RWPE2 (cell line): ENCODE data around the gene ME2.
A peak's percentile ranks its signal among the peaks of the same experiment; 100 is the strongest.

Experiments
- ATAC-seq: fragments of 200-7000 bp; cut with Tn5 transposase; 3 replicates; pipeline ENCODE4 v1.9.1; 2021; ENCODE audit warnings: low read depth
- DNase-seq: peaks from one replicate; pipeline ENCODE4 v3.0.0-alpha.2; 2020; ENCODE audit warnings: low spot score
- H3K27ac ChIP-seq: fragments of 450-650 bp; 2 replicates; pipeline ENCODE4 v1.5.1; 2017; ENCODE audit warnings: mild to moderate bottlenecking; ENCODE audit not compliant: poor library complexity, severe bottlenecking
- H3K27me3 ChIP-seq: fragments of 250-450 bp; sonication (Bioruptor Pico); 2 replicates; pipeline ENCODE4 v1.5.1; 2021; ENCODE audit warnings: mild to moderate bottlenecking, moderate library complexity; ENCODE audit not compliant: insufficient read depth, poor library complexity, severe bottlenecking
- H3K36me3 ChIP-seq: fragments of 250-450 bp; sonication (Bioruptor Pico); 2 replicates; pipeline ENCODE4 v1.5.1; 2020; ENCODE audit warnings: low read depth, mild to moderate bottlenecking, moderate library complexity
- H3K4me1 ChIP-seq: fragments of 250-450 bp; sonication (Bioruptor Pico); 2 replicates; pipeline ENCODE4 v1.5.1; 2021; ENCODE audit warnings: mild to moderate bottlenecking, moderate library complexity; ENCODE audit not compliant: insufficient read depth, poor library complexity, severe bottlenecking
- H3K4me3 ChIP-seq: fragments of 250-450 bp; sonication (Bioruptor Pico); 2 replicates; pipeline ENCODE4 v1.5.1; 2021; ENCODE audit warnings: mild to moderate bottlenecking, moderate library complexity; ENCODE audit not compliant: severe bottlenecking
- H3K9me3 ChIP-seq: fragments of 250-450 bp; sonication (Bioruptor Pico); 2 replicates; pipeline ENCODE4 v1.5.1; 2021; ENCODE audit warnings: mild to moderate bottlenecking, moderate library complexity; ENCODE audit not compliant: severe bottlenecking
- TF ChIP-seq, protein P1 (sequence below): fragments of 450-650 bp; IDR thresholded peaks from one replicate; pipeline ENCODE4 v1.5.1; 2017; ENCODE audit warnings: mild to moderate bottlenecking, moderate library complexity; ENCODE audit not compliant: poor library complexity, severe bottlenecking

The ME2 gene

DNA sequence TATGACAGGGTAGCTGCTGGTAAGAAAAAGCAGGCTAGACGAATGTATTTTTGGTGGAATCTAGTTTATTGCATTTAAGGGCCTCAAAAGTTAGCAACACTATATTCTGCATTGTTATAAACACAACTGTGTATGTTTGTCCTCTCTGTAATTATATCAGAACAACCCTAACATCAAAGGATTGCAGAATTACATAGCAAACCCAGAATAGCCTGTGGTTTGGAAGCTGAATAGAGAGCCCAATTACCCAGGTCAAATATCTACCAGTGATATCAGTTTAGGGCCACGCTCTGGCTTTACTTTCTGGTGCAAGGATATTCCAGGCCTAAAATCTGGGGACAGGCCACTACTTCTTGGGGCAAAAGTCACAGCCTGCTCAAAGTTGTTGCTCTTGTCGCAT lies 34.0 kb upstream of the ME2 start:
- ATAC-seq = no peak
- Histone ChIP-seq H3K9me3 (no peaks in the 10 kb centered on the region), H3K36me3 (no peaks in the 10 kb centered on the region), H3K27me3 (no peaks in the 10 kb centered on the region), H3K4me3 (no peak overlapping the region), H3K4me1 (no peaks in the 10 kb centered on the region), H3K27ac (no peak overlapping the region)
- DNase-seq = no peak
- TF ChIP-seq, protein P1, sequence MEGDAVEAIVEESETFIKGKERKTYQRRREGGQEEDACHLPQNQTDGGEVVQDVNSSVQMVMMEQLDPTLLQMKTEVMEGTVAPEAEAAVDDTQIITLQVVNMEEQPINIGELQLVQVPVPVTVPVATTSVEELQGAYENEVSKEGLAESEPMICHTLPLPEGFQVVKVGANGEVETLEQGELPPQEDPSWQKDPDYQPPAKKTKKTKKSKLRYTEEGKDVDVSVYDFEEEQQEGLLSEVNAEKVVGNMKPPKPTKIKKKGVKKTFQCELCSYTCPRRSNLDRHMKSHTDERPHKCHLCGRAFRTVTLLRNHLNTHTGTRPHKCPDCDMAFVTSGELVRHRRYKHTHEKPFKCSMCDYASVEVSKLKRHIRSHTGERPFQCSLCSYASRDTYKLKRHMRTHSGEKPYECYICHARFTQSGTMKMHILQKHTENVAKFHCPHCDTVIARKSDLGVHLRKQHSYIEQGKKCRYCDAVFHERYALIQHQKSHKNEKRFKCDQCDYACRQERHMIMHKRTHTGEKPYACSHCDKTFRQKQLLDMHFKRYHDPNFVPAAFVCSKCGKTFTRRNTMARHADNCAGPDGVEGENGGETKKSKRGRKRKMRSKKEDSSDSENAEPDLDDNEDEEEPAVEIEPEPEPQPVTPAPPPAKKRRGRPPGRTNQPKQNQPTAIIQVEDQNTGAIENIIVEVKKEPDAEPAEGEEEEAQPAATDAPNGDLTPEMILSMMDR = no peak

DNA sequence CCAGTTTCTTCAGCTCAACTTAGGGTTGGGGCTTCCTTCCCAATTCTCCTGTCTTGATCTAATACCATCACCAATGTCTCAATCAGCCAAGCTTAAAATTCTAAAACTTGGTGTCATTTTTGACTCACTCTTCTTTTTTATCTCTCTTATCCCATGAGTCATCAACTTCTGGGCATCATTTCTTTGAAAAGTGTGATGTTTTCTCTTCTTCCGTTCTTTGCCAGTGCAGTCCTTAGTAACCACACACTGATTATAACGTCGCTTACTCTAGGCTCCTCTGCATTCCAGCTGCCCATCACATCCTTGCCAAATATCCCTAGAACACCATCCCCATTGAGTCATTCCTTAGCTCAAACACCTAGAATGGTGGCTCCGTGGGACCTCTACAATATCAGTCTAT lies 31.7 kb upstream of the ME2 start:
- H3K4me3 ChIP-seq = no peak overlapping the region
- H3K27me3 ChIP-seq = no peaks in the 10 kb centered on the region
- ATAC-seq (peak; percentile 53), DNase-seq (no peak)
- no peak overlapping the region for H3K27ac ChIP-seq
- H3K9me3 ChIP-seq = no peaks in the 10 kb centered on the region
- no peaks in the 10 kb centered on the region for H3K4me1 ChIP-seq
- H3K36me3 ChIP-seq = no peaks in the 10 kb centered on the region
- TF ChIP-seq, protein P1 = no peak

DNA sequence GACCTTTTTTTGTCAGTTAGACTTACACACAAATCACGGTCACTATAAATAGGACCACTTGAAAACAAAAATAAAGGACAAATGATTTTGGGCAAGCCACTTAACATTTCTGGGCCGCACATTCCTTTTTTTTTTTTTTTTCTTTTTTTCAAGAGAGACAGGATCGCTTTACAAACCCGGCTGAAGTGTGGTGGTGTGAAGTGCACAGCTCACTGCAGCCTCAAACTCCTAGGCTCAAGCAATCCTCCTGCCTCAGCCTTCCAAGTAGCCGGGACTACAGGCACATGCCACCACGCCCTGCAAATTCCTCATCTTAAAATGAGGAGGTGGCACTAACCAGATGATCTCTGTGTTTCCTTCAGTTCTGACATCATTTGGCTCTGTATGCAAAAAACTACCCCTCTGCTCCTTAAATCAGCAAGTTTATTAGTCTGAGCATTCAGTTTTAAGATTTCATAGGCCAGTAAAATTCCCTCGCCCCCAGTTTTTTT lies 30.8 kb upstream of the ME2 start:
- Histone ChIP-seq H3K27me3 (no peaks in the 10 kb centered on the region), H3K36me3 (no peaks in the 10 kb centered on the region), H3K9me3 (no peaks in the 10 kb centered on the region), H3K4me1 (no peaks in the 10 kb centered on the region), H3K4me3 (no peak overlapping the region), H3K27ac (no peak overlapping the region)
- DNase-seq = no peak
- TF ChIP-seq, protein P1 = no peak
- ATAC-seq = no peak

DNA sequence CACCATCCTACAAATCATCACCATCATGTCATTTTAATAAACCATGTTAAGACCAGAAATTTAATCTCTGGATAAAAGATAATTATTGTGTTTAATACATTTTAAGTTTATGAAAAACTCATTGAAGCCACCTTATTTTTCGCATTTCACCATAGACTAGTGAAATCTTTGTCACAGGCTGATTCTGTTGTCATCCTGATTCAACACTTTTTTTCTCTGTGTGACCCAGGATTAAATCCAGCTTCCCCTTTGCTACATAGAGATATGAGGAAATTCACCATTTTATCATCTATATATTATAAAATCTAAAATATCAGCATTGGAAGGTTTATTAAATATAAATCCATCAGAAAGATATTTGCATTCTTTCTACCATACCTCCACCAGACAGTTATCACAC lies 29.9 kb upstream of the ME2 start:
- H3K27ac ChIP-seq = no peak overlapping the region
- no peak for ATAC-seq
- no peak overlapping the region for H3K4me3 ChIP-seq
- TF ChIP-seq, protein P1 = no peak
- H3K4me1 ChIP-seq = peaks cover 4% of the 10 kb centered on the region
- H3K9me3 ChIP-seq = no peaks in the 10 kb centered on the region
- no peaks in the 10 kb centered on the region for H3K27me3 ChIP-seq
- DNase-seq = no peak
- H3K36me3 ChIP-seq = no peaks in the 10 kb centered on the region

DNA sequence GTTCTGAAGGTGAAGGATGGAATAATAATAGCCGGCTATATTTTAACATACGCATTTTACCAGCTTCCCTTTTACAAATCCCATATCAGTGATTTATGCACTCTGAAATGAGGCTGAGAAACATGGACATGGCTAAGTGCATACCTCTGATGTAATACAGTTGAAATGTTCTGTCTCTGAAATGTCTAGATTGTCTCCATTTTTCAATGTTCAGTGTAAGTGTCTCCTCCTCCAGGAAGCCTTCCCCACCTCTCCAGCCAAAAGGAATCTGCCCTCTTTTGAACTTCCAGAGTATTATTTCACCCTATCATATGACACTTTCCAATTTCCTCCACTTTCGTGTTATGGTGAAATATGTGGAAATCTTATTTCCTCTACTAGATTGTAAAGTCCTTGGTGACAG lies 29.5 kb upstream of the ME2 start:
- H3K9me3 ChIP-seq = no peaks in the 10 kb centered on the region
- DNase-seq (no peak), ATAC-seq (no peak)
- H3K4me1 ChIP-seq = peaks cover 6% of the 10 kb centered on the region
- no peaks in the 10 kb centered on the region for H3K36me3 ChIP-seq
- H3K27me3 ChIP-seq = no peaks in the 10 kb centered on the region
- TF ChIP-seq, protein P1 = no peak
- H3K4me3 ChIP-seq = no peak overlapping the region
- H3K27ac ChIP-seq = no peak overlapping the region
